Activated CD8-positive, alpha-beta memory T cell treated with anti-CD3 and anti-CD28 coated beads for 24 hours (primary cell): ENCODE results near the gene C11orf86.
"Not testable (repeated sequence)": the region's sequence is repeated elsewhere in the genome, so short reads cannot be mapped to it uniquely, and the experiment has no call there.

Source experiments
- DNase-seq: peaks from one replicate; pipeline ENCODE4 v3.0.0-alpha.2; 2020

Gene C11orf86, protein sequence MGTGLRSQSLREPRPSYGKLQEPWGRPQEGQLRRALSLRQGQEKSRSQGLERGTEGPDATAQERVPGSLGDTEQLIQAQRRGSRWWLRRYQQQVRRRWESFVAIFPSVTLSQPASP

GRCh38 chr11:66974724-66975404, at the start of gene C11orf86:
TSS of gene C11orf86 (plus strand) at chr11:66975304. CDS start at chr11:66975363, 59 bp downstream.
- DNase-seq: no peak

DNA sequence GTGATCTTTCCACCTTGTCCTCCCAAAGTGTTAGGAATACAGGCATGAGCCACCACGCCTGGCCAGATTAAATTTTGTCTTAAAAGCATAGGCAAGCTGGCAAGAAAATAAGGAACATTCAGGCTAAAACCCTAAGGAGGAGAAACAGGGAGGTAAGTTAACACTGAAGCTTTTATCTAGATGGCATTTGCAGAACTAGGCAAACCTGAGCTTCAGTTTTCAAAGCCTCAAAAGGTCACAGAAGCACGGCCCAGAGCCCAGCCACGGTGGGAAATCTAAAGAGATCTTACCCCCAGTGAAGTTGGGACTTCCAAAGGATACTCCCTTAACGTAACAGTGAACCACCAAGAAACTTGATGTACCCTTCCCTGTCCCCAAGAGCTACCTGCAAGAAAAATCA, 45.4 kb upstream of the C11orf86 start:
- DNase-seq: no peak

DNA sequence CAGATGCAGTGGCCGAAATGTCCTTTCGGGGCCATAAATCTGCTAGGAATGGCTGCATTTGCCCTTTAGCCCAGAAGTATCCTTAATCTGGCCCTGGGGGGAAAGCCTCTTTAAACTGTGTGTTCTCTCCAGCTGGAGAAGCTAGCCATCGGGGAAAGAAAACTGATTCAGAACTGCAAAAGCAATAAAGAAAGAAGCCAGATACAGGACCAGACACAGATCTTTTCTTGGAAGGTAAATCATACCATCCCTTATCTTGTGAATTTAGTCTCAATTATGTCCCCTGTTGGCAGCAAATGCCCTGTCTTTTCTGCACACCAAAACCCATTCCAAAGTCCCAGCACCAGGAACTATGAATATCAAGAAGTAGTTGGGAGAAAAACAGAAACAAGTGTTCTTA, 42.6 kb upstream of the C11orf86 start:
- no peak for DNase-seq

DNA sequence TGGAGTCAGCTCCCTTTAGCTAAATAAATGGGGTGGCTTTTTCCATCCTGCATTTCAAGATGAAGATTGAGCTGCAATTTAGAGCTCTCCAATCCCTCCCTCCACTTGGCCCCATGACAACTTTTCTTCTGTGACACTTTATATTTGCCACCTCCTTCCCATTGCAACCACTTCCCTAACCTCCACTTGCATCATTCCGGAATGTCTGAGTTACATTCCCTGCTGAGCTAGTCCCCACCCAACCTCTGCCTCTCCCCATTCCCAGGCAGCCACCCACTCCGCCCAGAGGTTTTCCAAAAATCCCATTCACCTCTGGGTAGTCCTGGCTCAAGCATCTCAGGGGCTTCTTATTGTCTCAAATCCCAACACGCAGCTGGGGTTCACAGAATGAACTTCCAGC, 41.6 kb upstream of the C11orf86 start:
- DNase-seq: no peak

DNA sequence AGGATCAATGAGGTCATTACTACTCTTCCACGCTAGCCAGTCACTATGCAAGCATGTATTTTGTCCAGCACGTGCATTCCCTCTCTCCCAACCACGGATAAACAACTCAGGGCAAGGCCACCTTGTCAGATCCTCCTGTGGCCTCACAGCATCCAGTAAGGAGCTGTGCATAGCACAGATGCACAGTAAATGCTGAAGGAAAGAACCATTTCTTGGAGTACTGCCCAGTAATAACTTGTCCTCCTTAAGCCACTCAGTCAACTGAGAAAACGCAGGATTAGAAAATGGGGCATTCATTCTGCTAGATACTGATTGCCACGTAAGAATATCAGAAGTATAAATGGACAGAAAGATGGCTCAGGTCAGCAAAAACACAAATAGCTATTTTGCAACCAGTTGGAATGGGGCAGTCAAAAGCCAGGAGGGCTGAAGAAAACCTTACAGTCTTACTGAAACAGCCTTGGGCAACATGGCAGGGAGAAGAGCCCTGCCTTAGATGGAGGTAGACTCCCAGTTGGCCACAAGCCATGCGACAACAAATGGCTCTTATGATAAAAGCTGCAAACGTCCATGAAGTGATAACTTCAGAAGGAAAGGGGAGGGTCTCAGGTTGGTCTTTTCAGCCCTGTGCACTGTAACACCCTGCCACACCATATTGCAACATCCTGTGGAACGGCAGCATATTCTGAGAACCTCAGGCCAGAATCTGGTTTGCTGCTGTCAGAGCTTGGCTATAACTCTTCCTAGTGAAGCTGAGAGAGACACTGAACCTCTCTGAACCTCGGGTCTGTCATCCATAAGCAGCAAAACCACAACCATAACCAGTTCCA, 39.9 kb upstream of the C11orf86 start:
- DNase-seq: no peak

GRCh38 chr11:66936311-66936711, 38.8 kb upstream of the C11orf86 start:
- no peak for DNase-seq

GRCh38 chr11:66937193-66937733, 37.8 kb upstream of the C11orf86 start:
- no peak for DNase-seq

GRCh38 chr11:66938582-66939135, 36.4 kb upstream of the C11orf86 start:
- DNase-seq: no peak

- no peak for DNase-seq
These were observed 25.0 kb upstream of the C11orf86 start for GRCh38 chr11:66950112-66950535.

- no peak for DNase-seq
These were observed 24.0 kb upstream of the C11orf86 start for GRCh38 chr11:66951135-66951534.

GRCh38 chr11:66951927-66952337, 23.2 kb upstream of the C11orf86 start:
- no peak for DNase-seq

GRCh38 chr11:66953081-66953833, 21.8 kb upstream of the C11orf86 start:
- DNase-seq: no peak

- DNase-seq: no peak
These were observed 18.3 kb upstream of the C11orf86 start for GRCh38 chr11:66956689-66957290.

DNA sequence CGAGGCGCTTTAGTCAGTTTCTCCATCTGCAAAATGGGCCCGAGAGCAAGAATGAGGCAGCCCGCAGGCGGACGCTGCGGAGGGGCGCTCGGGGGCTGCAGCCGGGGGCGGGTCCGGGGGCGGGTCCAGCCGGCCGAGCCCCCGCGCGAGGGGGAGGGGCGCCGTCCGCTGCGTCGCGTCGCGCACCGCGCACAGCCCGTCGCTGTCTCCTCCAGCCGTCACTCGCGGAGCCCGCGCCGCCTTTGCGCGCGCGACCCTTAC, 17.2 kb upstream of the C11orf86 start:
- no peak for DNase-seq

- peak; percentile 98 for DNase-seq
These were observed 16.7 kb upstream of the C11orf86 start, which contains the start of gene PC for GRCh38 chr11:66958232-66958955. TSS of gene PC (minus strand) at chr11:66958383. CDS start at chr11:66872159, 86,224 bp downstream.

GRCh38 chr11:66958956-66959274, 16.2 kb upstream of the C11orf86 start:
- DNase-seq: no peak

DNA sequence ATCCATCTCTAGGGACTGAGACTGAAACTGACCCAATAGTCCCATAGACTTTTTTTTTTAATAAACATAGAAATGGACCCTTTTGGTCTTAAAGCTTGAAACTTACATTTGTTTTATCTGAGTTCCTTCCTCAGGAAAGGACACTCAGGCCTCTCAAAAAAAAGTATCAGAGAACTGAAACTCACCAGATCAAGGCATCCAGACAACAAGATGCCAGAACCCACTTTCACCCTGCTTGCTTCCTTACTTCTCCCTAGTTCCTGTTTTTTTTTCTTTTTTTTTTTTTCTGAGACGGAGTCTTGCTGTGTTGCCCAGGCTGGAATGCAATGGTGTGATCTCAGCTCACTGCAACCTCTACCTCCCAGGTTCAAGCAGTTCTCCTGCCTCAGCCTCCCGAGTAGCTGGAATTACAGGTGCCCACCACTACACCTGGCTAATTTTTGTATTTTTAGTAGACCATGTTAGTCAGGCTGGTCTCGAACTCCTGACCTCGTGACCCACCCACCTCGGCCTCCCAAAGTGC, 13.4 kb upstream of the C11orf86 start:
- not testable (repeated sequence) for DNase-seq

DNA sequence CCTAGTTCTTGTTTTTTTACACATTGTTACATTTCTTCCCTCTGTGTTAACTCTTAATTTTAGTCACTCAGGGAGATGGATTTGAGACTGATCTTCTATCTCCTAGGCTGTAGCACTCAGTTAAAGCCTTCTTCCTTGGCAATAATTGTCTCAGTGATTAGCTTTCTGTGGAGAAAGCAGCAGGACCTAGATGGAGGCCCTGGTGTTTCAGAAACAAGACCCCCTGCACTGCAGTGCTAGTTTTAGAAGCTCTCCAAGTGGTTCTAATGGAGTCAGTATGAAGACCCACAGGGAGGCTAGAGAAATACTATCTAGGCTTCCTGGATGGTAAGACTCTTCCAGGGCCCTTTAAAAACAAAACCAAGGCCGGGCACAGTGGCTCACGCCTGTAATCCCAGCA, 12.9 kb upstream of the C11orf86 start:
- DNase-seq: no peak

GRCh38 chr11:66962801-66963200, 12.3 kb upstream of the C11orf86 start:
- no peak for DNase-seq

GRCh38 chr11:66964495-66964894, 10.6 kb upstream of the C11orf86 start:
- no peak for DNase-seq

DNA sequence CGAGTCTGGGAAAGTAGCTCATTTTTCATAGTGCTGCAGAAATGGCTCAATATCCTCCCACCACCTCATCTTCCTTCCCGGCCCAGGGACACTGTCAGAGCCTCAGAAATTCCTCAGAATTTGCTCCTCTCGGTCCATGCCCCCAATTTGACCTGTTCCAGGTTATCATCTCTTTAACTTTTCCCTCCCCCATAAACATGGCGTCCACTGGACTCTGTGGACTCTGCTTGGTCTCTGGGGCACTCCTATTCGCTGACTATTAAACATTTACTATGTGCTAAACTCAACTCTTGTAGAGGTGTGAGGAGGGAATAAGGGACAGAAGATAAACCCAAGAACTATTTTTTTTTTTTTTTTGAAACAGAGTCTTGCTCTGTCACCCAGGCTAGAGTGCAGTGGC, 8.8 kb upstream of the C11orf86 start:
- DNase-seq: no peak
